DOHH2 (cell line): ENCODE data around the gene NME8.

ENCODE experiments used
- H3F3A ChIP-seq: fragments of 200-600 bp; sonication (generic), shearing (Covaris generic); 2 replicates; pipeline ENCODE4 v1.6.0; 2016; ENCODE audit warnings: antibody characterized with exemption, mild to moderate bottlenecking; ENCODE audit not compliant: control insufficient read depth, insufficient read depth
- H3K27ac ChIP-seq: fragments of 200-600 bp; sonication (generic); 2 replicates; pipeline ENCODE4 v1.5.1; 2014; ENCODE audit warnings: low read depth, mild to moderate bottlenecking, low read length, moderate library complexity
- H3K27me3 ChIP-seq: fragments of 200-600 bp; sonication (generic); 2 replicates; pipeline ENCODE4 v1.6.1; 2014; ENCODE audit warnings: mild to moderate bottlenecking, low read length, mixed read lengths; ENCODE audit not compliant: control insufficient read depth
- H3K36me3 ChIP-seq: fragments of 200-600 bp; sonication (generic); 2 replicates; pipeline ENCODE4 v1.6.1; 2014; ENCODE audit warnings: mild to moderate bottlenecking, low read length, moderate library complexity, mixed read lengths; ENCODE audit not compliant: control insufficient read depth
- H3K4me1 ChIP-seq: fragments of 200-600 bp; sonication (generic); 2 replicates; pipeline ENCODE4 v1.6.1; 2014; ENCODE audit warnings: mild to moderate bottlenecking, low read length, mixed read lengths; ENCODE audit not compliant: control insufficient read depth
- H3K4me2 ChIP-seq: fragments of 200-600 bp; sonication (generic); 2 replicates; pipeline ENCODE4 v1.6.0; 2014; ENCODE audit warnings: mild to moderate bottlenecking, low read length, moderate library complexity
- H3K4me3 ChIP-seq: fragments of 200-600 bp; sonication (generic); 2 replicates; pipeline ENCODE4 v1.5.1; 2014; ENCODE audit warnings: mild to moderate bottlenecking, low read length, mixed read lengths
- H3K79me2 ChIP-seq: fragments of 200-600 bp; sonication (generic); 2 replicates; pipeline ENCODE4 v1.6.1; 2014; ENCODE audit warnings: mild to moderate bottlenecking, low read length, mixed read lengths; ENCODE audit not compliant: control insufficient read depth
- H3K9me2 ChIP-seq: fragments of 200-600 bp; sonication (generic); replicated peaks from 2 replicates; pipeline ENCODE4 v1.6.1; 2014; ENCODE audit warnings: mild to moderate bottlenecking, low read length, mixed read lengths; ENCODE audit not compliant: control insufficient read depth
- H3K9me3 ChIP-seq: fragments of 200-600 bp; sonication (generic); 2 replicates; pipeline ENCODE4 v1.6.1; 2014; ENCODE audit warnings: antibody characterized with exemption, low read length, mixed read lengths; ENCODE audit not compliant: control insufficient read depth, insufficient read depth
- H4K20me1 ChIP-seq: fragments of 200-600 bp; sonication (generic); 2 replicates; pipeline ENCODE4 v1.6.0; 2014; ENCODE audit warnings: low read depth, mild to moderate bottlenecking, antibody characterized with exemption, low read length, moderate library complexity; ENCODE audit not compliant: control insufficient read depth, insufficient read depth
- EZH2phosphoT487 ChIP-seq: fragments of 200-600 bp; sonication (generic); IDR thresholded peaks from 2 replicates; pipeline ENCODE4 v1.6.1; 2017; ENCODE audit warnings: borderline replicate concordance, mild to moderate bottlenecking, antibody characterized with exemption, low read length, moderate library complexity, mixed read lengths
- TF ChIP-seq, protein P1 (sequence below): fragments of 200-600 bp; sonication (generic); IDR thresholded peaks from one replicate; pipeline ENCODE4 v1.5.1; 2014; ENCODE audit warnings: antibody characterized with exemption, mild to moderate bottlenecking, low read depth, low read length; ENCODE audit not compliant: poor library complexity, severe bottlenecking

The NME8 gene

DNA sequence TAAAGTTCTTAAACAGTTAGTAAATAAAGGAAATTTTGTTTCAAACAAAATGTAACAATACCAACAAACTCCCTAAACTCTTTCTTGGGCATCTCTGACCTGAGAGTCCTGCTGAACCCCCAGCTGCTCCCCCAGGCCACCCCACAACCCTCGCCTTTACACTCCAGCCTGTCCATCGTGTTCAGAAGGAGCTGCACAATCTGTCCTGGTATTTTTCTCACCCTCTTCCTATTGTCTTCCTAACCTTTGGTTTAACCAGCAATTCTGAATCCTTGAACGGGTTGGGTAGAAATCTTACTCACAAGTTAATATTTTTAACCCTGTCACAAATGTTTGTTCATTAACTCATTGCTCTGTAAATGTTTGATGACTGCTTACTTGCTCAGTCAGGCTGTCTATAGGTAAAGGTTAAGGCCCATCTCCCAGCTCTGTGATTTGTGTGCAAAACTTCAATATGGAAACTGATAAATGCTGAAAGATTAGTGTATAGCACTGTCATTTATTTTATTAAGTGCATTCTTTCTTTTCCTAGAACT, 51.4 kb downstream of the NME8 start:
- TF ChIP-seq, protein P1, sequence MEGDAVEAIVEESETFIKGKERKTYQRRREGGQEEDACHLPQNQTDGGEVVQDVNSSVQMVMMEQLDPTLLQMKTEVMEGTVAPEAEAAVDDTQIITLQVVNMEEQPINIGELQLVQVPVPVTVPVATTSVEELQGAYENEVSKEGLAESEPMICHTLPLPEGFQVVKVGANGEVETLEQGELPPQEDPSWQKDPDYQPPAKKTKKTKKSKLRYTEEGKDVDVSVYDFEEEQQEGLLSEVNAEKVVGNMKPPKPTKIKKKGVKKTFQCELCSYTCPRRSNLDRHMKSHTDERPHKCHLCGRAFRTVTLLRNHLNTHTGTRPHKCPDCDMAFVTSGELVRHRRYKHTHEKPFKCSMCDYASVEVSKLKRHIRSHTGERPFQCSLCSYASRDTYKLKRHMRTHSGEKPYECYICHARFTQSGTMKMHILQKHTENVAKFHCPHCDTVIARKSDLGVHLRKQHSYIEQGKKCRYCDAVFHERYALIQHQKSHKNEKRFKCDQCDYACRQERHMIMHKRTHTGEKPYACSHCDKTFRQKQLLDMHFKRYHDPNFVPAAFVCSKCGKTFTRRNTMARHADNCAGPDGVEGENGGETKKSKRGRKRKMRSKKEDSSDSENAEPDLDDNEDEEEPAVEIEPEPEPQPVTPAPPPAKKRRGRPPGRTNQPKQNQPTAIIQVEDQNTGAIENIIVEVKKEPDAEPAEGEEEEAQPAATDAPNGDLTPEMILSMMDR = no peak
- TF ChIP-seq EZH2phosphoT487 = no peak
- H3K4me1 ChIP-seq = no peaks in the 10 kb centered on the region
- no peaks in the 10 kb centered on the region for H3K9me2 ChIP-seq
- 0 out of 2 replicates have a peak, but pooled peaks cover 4% of the 10 kb centered on the region for H3K27me3 ChIP-seq
- H3F3A ChIP-seq = no peaks in the 10 kb centered on the region
- H3K9me3 ChIP-seq = no peaks in the 10 kb centered on the region
- no peaks in the 10 kb centered on the region for H3K79me2 ChIP-seq
- H3K4me3 ChIP-seq = no peak overlapping the region
- no peak overlapping the region for H3K27ac ChIP-seq
- H3K36me3 ChIP-seq = no peaks in the 10 kb centered on the region
- H4K20me1 ChIP-seq = no peaks in the 10 kb centered on the region
- H3K4me2 ChIP-seq = no peak overlapping the region

DNA sequence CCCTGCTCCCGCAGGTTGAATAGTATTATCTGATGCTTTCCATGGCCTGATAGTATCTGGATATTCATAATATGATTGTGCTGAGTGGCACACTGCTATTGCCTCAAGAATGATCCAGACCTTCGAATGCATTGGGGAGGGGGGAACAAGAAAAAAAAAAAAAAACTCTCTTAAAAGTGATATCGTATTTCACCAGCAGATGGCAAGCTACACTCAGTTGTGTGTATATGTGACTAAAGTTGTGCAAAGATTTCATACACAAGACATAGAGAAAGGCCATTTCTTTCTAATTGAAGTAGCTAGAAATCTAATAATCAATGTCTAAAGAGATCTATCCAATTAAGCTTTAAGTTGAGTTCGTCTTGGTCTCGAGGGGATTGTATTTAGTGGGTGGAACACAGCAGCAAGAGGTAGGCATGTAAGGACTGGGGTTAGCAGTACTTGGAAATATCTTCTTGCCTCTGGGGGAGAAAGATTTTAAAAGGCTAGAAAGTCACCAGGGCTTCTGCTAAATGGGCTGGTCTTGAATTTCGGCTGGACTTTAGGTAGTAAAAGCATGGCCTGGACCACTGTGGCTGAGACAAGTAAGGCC, 52.9 kb downstream of the NME8 start:
- Histone ChIP-seq H3F3A (no peaks in the 10 kb centered on the region), H3K9me2 (no peaks in the 10 kb centered on the region), H3K36me3 (no peaks in the 10 kb centered on the region), H3K79me2 (no peaks in the 10 kb centered on the region), H3K4me1 (no peaks in the 10 kb centered on the region), H4K20me1 (no peaks in the 10 kb centered on the region), H3K4me3 (no peak overlapping the region), H3K27me3 (0 out of 2 replicates have a peak, but pooled peaks cover 6% of the 10 kb centered on the region), H3K9me3 (no peaks in the 10 kb centered on the region), H3K4me2 (no peak overlapping the region), H3K27ac (no peak overlapping the region)
- TF ChIP-seq, protein P1 = peak; percentile 86
- no peak for TF ChIP-seq EZH2phosphoT487

DNA sequence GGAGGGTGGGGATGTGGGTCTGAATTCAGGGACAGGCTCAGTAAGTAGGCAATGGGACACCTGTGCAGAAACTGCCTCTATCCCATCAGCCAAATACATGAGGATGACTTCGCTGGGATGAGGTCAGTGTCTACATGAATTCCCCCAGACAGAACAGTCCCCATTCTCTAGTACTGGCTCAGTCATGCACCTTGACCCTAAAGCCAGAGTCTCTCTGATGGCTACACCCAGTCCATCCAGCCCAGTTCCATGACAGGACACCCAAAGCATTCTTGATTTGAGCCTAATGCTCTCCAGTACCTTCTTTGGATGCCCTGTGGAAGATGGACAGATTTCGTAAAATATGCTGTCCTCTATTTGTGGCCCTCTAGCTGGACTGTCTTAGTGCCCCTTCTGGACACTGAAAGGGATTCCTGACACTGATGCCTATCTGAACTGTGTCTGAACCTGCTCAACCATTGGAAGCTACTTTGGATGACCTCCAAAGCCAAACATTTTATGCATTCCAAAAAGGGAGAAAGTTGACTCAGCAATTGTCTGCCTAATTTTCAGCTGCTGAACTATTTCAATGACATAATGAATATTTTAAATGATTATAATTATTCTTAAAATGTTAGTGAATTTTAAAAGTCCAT, 53.6 kb downstream of the NME8 start:
- Histone ChIP-seq H3K4me3 (no peak overlapping the region), H3K36me3 (no peaks in the 10 kb centered on the region), H3K27me3 (0 out of 2 replicates have a peak, but pooled peaks cover 6% of the 10 kb centered on the region), H3K9me2 (no peaks in the 10 kb centered on the region), H3F3A (no peaks in the 10 kb centered on the region), H3K4me1 (no peaks in the 10 kb centered on the region), H3K4me2 (no peak overlapping the region), H4K20me1 (no peaks in the 10 kb centered on the region), H3K79me2 (no peaks in the 10 kb centered on the region), H3K9me3 (no peaks in the 10 kb centered on the region), H3K27ac (no peak overlapping the region)
- no peak for TF ChIP-seq EZH2phosphoT487
- TF ChIP-seq, protein P1 = no peak
